H7 (cell line): ENCODE measurements around the gene LBP. TPM values are rescaled to one million over a fixed set of nuclear protein-coding genes. Genes with fewer than 3 reads are reported as not detected.
"Not testable (repeated sequence)": the region's sequence is repeated elsewhere in the genome, so short reads cannot be mapped to it uniquely, and the experiment has no call there.

Source experiments
- DNase-seq: peaks from one replicate; pipeline ENCODE4 v3.0.0; 2012
- H3K27me3 ChIP-seq: 2 replicates; pipeline ENCODE4 v1.6.0; 2011; ENCODE audit warnings: mild to moderate bottlenecking, low read length; ENCODE audit not compliant: control insufficient read depth, insufficient read depth
- H3K36me3 ChIP-seq: replicated peaks from 2 replicates; pipeline ENCODE4 v1.5.1; 2011; ENCODE audit warnings: low read length; ENCODE audit not compliant: control insufficient read depth, insufficient read depth
- H3K4me3 ChIP-seq: 2 replicates; pipeline ENCODE4 v1.5.1; 2011; ENCODE audit warnings: low read depth, mild to moderate bottlenecking, control low read depth, low read length, moderate library complexity; ENCODE audit not compliant: insufficient read depth
- total RNA-seq: library from RNA; depleted of rRNA; stranded (reverse); fragments of >200 nt; shearing (Covaris generic); gene quantifications from 2 replicates; pipeline ENCODE4 v1.2.3, GENCODE V29; 2014

The LBP gene
- total RNA-seq, 1 experiment from 2014 or later = 0.21 TPM

DNA sequence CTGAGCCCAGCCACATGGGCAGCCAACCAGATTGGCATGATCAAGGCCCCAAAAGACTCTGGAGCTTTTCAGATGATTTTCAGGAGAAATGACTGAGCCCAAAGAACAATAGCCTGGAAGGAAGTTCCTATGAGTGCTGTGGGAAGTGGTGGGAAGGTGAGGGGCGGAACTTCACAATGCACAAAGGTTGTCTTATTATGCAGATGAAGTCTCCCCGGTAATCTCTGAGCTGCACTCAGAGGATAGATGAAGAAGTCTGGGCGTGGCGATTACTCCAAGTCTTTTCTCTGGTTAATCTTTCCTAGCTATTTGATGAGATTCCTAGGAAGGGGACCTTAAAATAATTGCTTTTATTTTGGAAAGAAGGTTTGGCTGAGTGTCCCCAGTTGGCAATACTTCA lies 36.9 kb downstream of the LBP start:
- DNase-seq = no peak
- no peak overlapping the region for H3K4me3 ChIP-seq
- H3K27me3 ChIP-seq = no peaks in the 10 kb centered on the region
- no peaks in the 10 kb centered on the region; the same call in 1 of the 2 replicates for H3K36me3 ChIP-seq

DNA sequence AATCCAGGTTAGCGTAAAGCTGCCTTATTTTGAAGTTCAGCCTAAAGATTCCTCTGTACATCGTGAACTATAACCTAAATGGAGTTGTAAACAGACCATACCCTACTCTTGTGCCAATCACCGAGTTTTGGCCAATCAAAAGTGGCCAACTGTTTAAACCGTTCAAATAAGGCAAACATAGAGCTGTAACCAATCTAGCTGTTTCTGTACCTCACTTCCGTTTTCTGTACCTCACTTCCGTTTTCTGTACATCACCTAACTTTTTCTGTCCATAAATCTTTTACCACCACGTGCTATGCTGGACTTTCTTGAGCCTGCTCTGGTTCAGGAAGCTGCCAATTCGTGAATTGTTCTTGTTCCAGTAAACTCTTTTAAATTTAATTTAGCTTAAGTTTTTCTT lies 39.7 kb downstream of the LBP start:
- DNase-seq = no peak
- Histone ChIP-seq H3K27me3 (no peaks in the 10 kb centered on the region), H3K4me3 (no peak overlapping the region), H3K36me3 (no peaks in the 10 kb centered on the region; the same call in 1 of the 2 replicates)

DNA sequence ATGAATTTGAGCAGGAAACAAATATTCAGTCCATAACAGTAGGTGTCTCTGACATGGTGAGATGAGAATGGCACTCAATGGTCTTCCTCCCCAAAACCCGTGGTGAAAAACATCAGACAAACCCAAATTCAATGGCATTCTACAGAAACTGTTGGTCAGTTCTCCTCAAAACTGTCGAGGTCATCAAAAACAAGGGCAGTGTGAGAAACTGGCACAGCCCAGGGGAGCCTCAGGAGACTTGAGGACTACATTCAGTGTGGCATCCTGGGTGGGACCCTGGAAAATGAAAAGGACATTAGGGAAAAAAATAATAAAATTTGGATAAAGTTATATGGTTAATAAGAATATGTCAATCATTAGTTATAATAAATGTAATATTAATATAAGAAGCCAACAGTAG lies 40.6 kb downstream of the LBP start:
- no peaks in the 10 kb centered on the region; the same call in 1 of the 2 replicates for H3K36me3 ChIP-seq
- no peaks in the 10 kb centered on the region for H3K27me3 ChIP-seq
- no peak for DNase-seq
- no peak overlapping the region for H3K4me3 ChIP-seq

DNA sequence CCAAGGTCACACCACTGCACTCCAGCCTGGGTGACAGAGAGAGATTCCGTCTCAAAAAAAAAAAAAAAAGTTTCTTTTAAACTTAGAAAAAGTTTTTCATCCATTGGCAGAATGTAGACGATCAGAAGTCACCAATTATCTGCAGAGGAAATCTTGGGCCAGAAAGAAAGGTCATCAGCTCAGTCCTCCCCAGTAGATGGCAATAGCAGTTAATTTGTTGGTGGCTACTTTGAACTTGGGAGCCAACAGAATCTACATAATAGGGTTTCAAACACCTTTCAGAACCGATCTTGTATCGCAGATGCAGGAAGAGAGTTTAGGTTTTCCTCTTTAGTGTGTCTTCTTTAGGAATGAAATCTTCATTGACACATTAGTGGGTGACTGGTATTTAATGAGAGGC lies 41.7 kb downstream of the LBP start:
- DNase-seq = no peak
- Histone ChIP-seq H3K36me3 (no peaks in the 10 kb centered on the region; the same call in 1 of the 2 replicates), H3K27me3 (no peaks in the 10 kb centered on the region), H3K4me3 (no peak overlapping the region)

GRCh38 chr20:38392356-38392755 lies 46.1 kb downstream of the LBP start:
- no peak overlapping the region for H3K4me3 ChIP-seq
- no peak for DNase-seq
- H3K36me3 ChIP-seq = no peaks in the 10 kb centered on the region
- no peaks in the 10 kb centered on the region for H3K27me3 ChIP-seq

DNA sequence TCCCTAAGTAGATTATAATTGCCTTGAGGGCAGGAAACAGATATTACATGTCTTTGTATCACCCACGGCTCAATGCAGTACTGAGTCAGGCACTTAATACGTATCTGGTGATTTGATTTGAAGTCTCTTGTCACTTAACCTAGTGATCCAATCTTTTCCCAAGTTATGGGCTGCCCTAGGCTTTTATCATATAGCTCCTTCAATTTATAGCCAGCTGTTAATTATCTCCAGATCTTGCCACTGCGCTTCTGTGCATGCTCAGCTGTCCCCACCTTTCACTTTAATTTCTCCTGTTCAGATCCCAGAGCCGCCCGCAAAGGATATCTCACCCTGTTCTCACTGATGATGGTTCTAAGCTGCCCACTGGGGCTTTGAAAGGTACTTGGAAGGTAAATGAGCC lies 47.0 kb downstream of the LBP start:
- Histone ChIP-seq H3K27me3 (no peaks in the 10 kb centered on the region), H3K36me3 (no peaks in the 10 kb centered on the region), H3K4me3 (no peak overlapping the region)
- no peak for DNase-seq

DNA sequence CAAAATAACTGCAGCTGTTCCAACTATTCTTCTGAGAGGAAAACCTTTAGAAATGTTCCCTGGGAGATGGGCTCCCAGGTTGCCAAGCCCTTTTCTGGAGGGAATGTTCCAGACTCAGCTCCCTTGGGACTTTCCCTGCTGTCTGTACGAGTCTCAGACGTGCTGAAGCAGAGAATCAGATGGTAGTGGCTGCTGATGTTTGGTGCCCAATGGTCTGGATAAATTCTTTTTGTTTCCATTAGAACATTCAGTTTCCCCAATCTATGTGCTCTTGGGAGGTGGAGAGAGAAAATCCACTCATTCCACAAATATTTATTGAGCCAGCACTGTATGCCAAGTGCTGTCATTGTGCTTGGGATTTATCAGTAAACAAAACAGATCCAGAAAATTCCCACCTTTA lies 48.9 kb downstream of the LBP start:
- no peak for DNase-seq
- Histone ChIP-seq H3K36me3 (no peaks in the 10 kb centered on the region), H3K4me3 (no peak overlapping the region), H3K27me3 (no peaks in the 10 kb centered on the region)

DNA sequence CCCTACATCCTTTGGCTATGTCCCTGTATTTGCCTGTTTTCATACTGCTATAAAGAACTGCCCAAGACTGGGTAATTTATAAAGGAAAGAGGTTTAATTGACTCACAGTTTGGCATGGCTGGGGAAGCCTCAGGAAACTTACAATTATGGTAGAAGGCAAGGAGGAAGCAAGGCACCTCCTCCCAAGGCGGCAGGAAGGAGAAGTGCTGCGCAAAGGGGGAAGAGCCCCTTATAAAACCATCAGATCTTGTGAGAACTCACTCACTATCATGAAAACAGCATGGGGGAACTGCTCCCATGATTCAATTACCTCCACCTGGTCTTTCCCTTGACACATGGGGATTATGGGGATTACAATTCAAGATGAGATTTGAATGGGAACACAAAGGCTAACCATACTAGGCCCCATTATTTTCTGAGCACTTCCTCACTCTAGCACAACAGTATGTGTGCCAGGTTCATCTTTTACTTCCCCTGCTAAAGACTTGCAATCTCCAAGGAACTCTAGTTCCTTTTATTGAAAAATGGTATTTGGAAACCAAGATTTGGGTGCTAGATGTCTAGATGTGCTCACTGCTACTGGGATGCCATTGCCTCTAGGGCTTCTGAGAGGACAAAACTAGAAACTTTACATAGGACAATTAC lies 49.6 kb downstream of the LBP start:
- H3K4me3 ChIP-seq, H3K27me3 ChIP-seq, DNase-seq: not testable (repeated sequence)

DNA sequence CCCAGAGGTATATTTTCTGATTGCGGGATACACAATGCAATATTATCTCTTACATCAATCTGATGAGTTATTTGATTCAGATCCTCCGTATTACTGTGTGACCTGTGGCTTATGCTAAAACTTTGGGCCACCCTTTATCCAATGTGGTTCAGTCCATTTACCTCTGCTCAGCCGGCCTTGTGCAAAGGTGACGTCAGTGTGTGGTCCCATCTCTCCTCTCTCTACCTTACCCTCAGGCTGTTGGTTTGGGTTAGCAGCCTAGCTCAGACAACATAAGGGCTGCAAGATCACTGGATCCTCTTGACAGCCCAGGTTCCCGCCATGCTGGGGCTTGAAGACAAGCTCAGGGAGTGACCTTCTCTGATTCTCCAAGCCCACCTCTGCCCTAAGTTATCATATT lies 55.8 kb downstream of the LBP start:
- H3K36me3 ChIP-seq = no peaks in the 10 kb centered on the region
- H3K4me3 ChIP-seq = no peak overlapping the region
- no peak for DNase-seq
- H3K27me3 ChIP-seq = no peaks in the 10 kb centered on the region

More for the DNA sequence above, 49.6 kb downstream of the LBP start:
- not testable (repeated sequence) for H3K36me3 ChIP-seq

DNA sequence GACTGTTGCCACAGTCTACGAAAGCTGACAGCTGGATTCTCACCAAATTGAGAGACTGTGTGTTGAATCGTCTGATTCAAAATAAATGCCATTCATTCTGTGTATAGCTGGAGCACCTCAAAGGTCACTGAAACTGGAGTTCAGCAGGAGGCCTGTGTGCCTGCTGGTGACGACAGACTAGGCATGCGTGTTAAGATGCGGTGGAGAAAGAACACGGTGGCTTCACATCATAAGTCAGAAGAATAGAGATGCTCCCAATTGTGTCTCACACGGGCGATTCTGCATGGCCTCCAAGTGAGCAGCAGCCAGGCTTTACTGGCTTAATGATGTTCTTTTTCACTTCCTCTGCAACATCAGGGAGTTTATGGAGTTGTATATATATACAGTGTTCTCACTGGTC lies 56.5 kb downstream of the LBP start:
- no peak overlapping the region for H3K4me3 ChIP-seq

DNA sequence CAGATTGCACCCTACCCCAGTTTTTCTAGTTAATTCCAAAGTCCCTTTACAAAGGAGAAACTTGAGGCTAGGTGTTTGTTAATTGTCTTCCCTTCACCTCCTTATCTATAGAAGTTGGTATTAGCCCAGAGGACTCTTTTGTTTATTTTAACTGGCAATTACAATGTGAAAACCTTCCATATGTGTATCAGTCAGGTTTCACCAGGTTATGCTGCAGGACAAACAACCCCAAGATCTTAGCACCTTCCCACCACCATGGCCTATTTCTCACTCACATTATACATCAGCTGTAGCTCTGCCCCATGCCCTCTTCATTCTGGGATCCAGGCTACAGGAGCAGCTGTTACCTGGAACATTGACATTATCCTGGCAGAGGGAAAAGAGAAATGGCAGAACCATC lies 57.7 kb downstream of the LBP start:
- Histone ChIP-seq H3K4me3 (no peak overlapping the region), H3K27me3 (no peaks in the 10 kb centered on the region)
- no peak for DNase-seq

More for the DNA sequence above, 56.5 kb downstream of the LBP start:
- no peaks in the 10 kb centered on the region for H3K27me3 ChIP-seq
- no peak for DNase-seq
- no peaks in the 10 kb centered on the region for H3K36me3 ChIP-seq

DNA sequence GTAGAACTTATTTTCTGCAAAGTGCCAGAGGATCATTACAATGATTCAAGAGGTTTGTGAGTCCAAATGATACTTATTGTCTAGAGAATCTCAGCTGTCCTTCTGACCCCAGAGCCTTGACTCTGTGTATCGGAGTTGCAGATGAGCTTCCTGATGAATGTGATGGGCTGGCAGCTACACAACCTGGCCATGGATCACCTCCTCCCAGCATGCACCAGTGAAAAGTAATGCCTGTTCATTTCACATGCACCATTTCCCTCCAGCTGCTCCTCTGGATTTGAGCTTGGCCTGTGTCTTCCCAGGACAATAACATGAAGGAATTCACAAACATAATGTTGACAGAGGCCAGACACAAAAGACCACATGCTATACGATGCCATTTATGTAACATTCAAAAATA lies 58.9 kb downstream of the LBP start:
- no peaks in the 10 kb centered on the region for H3K36me3 ChIP-seq
- DNase-seq = no peak
- no peaks in the 10 kb centered on the region for H3K27me3 ChIP-seq
- no peak overlapping the region for H3K4me3 ChIP-seq

More for the DNA sequence above, 57.7 kb downstream of the LBP start:
- no peaks in the 10 kb centered on the region for H3K36me3 ChIP-seq

DNA sequence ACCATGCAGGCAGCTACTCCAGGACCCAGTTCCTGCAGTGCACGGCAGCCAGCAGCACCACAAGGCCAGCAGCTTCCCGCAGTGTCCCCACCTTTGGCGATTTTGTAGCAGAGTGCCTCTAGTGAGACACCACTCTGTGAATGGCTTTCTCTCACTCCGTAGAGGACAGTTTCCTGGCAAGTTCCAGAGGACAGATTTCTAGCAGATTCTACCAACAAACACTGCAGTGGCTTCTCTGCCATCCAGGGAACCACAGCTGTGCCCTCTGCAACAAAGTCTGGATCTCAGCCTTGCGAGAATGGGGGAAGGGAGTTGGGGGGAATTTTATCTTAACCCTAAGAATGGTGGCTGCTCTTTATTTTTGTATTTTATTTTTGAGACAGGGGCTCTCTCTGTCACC lies 60.2 kb downstream of the LBP start:
- DNase-seq = no peak
- no peak overlapping the region for H3K4me3 ChIP-seq
- H3K36me3 ChIP-seq = no peaks in the 10 kb centered on the region
- H3K27me3 ChIP-seq = no peaks in the 10 kb centered on the region

DNA sequence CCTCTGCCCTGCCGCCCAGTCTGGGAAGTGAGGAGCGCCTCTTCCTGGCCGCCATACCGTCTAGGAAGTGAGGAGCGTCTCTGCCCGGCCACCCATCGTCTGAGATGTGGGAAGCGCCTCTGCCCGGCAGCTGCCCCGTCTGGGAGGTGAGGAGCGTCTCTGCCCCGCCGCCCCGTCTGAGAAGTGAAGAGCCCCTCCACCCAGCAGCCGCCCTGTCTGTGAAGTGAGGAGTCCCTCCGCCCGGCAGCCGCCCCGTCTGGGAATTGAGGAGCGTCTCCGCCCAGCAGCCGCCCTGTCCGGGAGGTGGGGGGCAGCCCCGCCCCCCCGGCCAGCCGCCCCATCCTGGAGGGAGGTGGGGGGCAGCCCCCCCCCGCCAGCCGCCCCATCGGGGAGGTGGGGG lies 61.0 kb downstream of the LBP start:
- Histone ChIP-seq H3K36me3 (no peaks in the 10 kb centered on the region), H3K27me3 (no peaks in the 10 kb centered on the region), H3K4me3 (no peak overlapping the region)
- DNase-seq = no peak

DNA sequence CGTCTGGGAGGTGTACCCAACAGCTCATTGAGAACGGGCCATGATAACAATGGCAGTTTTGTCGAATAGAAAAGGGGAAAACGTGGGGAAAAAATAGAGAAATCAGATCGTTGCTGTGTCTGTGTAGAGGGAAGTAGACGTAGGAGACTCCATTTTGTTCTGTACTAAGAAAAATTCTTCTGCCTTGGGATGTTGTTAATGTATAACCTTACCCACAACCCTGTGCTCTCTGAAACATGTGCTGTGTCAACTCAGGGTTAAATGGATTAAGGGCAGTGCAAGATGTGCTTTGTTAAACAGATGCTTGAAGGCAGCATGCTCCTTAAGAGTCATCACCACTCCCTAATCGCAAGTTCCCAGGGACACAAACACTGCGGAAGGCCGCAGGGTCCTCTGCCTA lies 61.5 kb downstream of the LBP start:
- H3K36me3 ChIP-seq, DNase-seq, H3K4me3 ChIP-seq, H3K27me3 ChIP-seq: not testable (repeated sequence)
